Occipital lobe (tissue), 2 donors: ENCODE measurements around the gene MFAP2. TPM values are rescaled to one million over a fixed set of nuclear protein-coding genes. Genes with fewer than 3 reads are reported as not detected.
"Not testable (repeated sequence)": the region's sequence is repeated elsewhere in the genome, so short reads cannot be mapped to it uniquely, and the experiment has no call there.

Experiments
- DNase-seq: peaks from one replicate; lab custom pipeline; 2025; lab: John Stamatoyannopoulos, UW
- total RNA-seq: library from RNA; depleted of rRNA; stranded (reverse); fragments of >200 nt; gene quantifications from one replicate; pipeline ENCODE4 v1.2.3, GENCODE V29; 2014

MFAP2 gene
- total RNA-seq, 1 donor from 2014 or later: 5.6 TPM

- not testable (repeated sequence) for DNase-seq
Measured at GRCh38 chr1:16931206-16931934, 49.0 kb downstream of the MFAP2 start.

- DNase-seq: not testable (repeated sequence)
Measured at GRCh38 chr1:16929146-16930041, 51.0 kb downstream of the MFAP2 start.

GRCh38 chr1:16927711-16928485 is 52.5 kb downstream of the MFAP2 start:
- no peak for DNase-seq

GRCh38 chr1:16927256-16927655 is 53.2 kb downstream of the MFAP2 start:
- no peak for DNase-seq

GRCh38 chr1:16926491-16927073 is 53.8 kb downstream of the MFAP2 start:
- DNase-seq: no peak

- DNase-seq: no peak
Measured at GRCh38 chr1:16925635-16926490, 54.6 kb downstream of the MFAP2 start.

- DNase-seq: no peak
Measured at GRCh38 chr1:16924919-16925477, 55.4 kb downstream of the MFAP2 start.

Other genes with a start within 250 kb of the MFAP2 start
- under 0.01 TPM for gene RNU1-4, start 240.1 kb downstream of the MFAP2 start, total RNA-seq
- gene RNU1-2, start 84.6 kb downstream of the MFAP2 start, total RNA-seq: under 0.01 TPM
- gene CROCC, start 58.7 kb downstream of the MFAP2 start, total RNA-seq: 19.5 TPM
- 59.4 TPM for gene ATP13A2, start 31.3 kb upstream of the MFAP2 start, total RNA-seq
- gene SDHB, start 73.4 kb upstream of the MFAP2 start, total RNA-seq: 67.1 TPM
- 0.94 TPM for gene PADI2, start 138.8 kb upstream of the MFAP2 start, total RNA-seq
- not detected for gene PADI1, start 224.5 kb upstream of the MFAP2 start, total RNA-seq